HG02852 (cell line): ENCODE measurements around the gene MAST4.

Experiments used
- ATAC-seq: cut with Tn5 transposase; IDR thresholded peaks from one replicate; pipeline ENCODE4 v1.9.1; 2021; ENCODE audit warnings: mild to moderate bottlenecking, moderate library complexity; ENCODE audit not compliant: unreplicated experiment

MAST4 gene

DNA sequence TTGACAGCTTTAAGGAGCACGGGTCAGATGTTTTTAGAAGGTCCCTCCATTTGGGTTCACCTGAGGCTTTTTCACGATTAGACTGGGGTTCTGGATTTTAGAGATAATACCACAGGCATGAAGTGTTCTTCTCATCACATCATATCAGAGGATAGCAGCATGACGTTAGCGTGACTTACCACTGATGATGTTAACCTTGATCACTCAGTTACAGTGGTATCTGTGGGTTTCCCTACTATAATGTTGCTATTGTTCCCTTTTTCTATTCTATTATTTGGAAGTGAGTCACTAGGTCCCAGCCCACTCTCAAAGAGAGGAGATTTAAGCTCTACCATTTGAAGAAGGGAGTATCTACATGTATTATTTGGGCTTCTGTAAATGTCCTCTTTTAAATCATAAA lies 300.0 kb downstream of the MAST4 start:
- ATAC-seq: no peak

GRCh38 chr5:66897356-66897755 lies 301.2 kb downstream of the MAST4 start:
- ATAC-seq: no peak

GRCh38 chr5:66898241-66898995 lies 302.2 kb downstream of the MAST4 start:
- no peak for ATAC-seq

- no peak for ATAC-seq
Observed at GRCh38 chr5:66903218-66903617, 307.0 kb downstream of the MAST4 start.

DNA sequence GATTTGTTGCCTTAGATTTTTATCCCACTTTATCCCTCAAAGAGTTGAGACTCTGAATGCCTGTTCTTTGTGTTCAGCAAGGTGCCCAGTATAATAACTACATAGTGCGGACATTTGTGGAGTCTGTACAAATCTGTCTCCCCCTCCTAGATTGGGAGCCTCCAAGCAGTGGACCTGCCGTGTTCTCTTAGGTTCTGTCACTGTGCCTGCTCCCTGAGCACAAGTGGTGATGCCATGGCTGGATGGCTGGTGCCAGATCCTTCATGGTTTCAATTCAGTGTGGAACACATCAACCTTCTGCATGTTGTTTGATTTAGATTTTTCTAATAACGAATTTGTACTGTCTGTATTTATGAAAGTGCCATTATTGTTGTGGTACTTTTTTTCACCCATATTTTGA lies 307.5 kb downstream of the MAST4 start:
- no peak for ATAC-seq

DNA sequence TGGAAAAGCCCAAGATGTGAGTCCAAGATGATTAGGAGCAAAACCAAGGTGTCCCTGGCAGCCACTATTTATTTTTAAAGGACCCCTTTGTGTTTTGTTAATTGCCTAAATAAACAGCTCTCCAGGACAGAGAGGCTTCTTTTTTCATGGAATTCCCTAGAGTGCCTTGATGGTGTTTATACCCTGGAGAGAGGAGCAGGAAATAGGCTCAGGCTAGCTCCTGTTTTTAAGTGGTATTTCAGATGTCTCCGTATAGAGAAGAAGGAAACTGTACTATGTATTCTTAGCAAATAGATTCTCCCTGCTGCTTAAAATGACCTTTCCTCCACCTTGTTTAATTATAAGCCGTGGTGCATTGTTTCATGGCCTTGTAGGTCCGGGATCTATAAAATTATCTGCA lies 308.0 kb downstream of the MAST4 start:
- no peak for ATAC-seq

DNA sequence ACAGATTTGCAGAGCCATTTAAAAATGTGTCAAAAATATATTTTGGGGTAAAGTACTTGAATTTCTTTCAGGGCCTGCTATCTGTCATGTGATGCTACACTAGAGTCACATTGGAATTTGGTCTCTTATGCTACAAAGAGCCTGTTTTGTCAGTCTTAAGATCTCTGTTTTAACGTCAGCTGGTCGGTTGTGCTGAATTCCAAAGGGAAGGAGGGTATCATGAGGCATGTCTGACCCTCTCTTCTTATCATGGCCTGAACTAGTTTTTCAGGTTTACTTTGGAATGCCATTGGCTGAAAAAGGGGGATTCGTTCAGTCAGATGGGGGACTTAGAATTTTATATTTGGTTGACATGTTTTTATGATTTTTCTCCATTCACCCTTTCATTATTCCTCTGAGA lies 309.8 kb downstream of the MAST4 start:
- ATAC-seq: no peak

DNA sequence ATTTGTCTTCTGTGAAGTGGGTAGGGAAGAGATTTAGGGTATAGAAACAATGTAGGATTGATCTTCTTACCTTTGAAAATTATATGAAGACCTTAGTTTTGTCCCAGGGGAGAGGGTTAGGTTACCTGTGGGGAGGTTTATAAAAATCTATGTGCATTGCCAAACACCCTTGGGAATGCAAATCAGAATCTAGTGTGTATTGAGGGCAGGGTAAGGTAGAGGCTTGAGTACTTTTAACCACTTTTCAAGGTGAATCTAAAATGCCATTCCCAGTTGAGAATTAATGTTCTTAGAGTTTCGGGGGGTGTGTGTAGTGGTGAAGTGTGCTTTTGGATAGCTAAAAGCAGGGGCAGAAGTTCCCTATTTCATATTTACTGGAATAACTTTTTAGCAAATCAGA lies 312.0 kb downstream of the MAST4 start:
- no peak for ATAC-seq

DNA sequence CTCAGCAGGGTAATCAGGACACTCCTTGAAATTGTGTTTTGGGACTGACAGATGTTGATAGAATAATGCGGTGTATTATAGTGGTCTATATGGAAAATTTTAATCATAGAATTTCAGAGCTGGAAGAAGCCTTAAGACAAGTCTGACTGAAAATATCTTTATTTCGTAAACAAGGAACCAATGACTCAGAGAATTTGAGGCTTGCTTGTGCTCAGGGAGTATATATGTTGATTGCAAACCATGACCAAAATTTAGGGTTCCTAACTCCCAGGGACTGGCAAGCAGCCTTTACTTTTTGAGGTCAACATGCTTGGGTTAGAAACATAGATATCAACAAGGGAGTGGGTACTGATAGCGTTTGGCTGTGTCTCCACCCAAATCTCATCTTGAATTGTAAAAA lies 313.2 kb downstream of the MAST4 start:
- ATAC-seq: no peak

- ATAC-seq: no peak
Observed at GRCh38 chr5:66912787-66913186, 316.6 kb downstream of the MAST4 start.

GRCh38 chr5:66915531-66915930 lies 319.3 kb downstream of the MAST4 start:
- ATAC-seq: no peak

GRCh38 chr5:66922881-66923280 lies 326.7 kb downstream of the MAST4 start:
- no peak for ATAC-seq

DNA sequence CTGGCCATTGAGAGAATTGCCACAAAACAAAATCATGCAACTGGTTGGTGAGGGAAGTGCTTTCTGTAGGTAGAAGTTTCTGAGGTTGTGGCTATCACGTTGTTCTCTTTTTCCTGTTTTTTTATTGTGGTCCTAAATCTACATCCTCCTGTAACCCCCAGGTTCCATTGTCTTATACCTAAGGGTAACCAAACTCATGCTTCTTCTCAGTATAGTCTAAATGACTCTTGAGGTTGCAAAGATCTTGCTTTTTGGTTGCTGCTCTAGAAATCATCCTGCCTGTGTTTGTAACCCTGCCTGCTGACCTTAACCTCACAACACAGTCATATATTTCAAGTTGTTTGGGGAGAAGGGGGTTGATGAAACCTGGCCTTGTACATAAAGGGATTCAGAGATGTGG lies 327.3 kb downstream of the MAST4 start:
- no peak for ATAC-seq

- ATAC-seq: no peak
Observed at GRCh38 chr5:66923922-66924321, 327.7 kb downstream of the MAST4 start.

GRCh38 chr5:66927140-66927539 lies 330.9 kb downstream of the MAST4 start:
- ATAC-seq: no peak

- ATAC-seq: no peak
Observed at GRCh38 chr5:66929281-66929680, 333.1 kb downstream of the MAST4 start.

DNA sequence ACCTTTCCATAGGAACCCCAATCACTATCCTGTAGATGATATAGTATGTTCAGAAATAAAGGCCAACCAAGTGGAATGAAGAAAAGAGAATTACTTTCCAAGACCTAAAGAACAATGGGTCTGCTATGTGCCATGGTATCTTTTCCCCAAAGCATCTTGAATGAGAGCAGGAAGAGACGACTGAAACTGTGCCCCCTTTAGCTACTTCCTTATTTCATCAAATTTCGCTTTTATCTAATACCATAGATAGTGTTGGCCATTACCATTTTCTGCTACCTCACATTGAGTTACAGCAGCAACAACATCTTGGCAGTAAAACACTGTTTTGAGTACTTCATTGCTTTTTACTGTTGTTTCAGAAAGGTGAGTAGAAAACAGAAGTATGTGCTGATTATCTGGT lies 333.8 kb downstream of the MAST4 start:
- ATAC-seq: no peak

DNA sequence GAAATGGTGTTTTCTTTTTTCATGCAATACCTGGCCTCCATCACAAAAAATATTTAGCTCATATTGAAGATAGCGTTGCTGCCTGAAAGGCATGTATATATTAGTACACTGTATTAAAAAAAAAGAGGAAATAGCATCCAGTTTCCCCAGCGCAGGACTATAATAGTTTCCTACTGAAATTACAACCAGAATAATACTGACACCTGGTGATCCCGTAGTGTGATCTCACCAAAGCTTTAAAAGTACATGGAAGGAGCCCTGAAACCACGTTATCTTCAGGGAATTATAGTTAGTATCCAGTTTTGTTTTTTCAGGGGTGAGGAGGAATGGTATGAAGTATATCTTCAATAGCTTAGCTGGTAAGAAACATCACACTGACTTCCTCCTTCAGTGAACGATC lies 335.5 kb downstream of the MAST4 start:
- ATAC-seq: no peak

DNA sequence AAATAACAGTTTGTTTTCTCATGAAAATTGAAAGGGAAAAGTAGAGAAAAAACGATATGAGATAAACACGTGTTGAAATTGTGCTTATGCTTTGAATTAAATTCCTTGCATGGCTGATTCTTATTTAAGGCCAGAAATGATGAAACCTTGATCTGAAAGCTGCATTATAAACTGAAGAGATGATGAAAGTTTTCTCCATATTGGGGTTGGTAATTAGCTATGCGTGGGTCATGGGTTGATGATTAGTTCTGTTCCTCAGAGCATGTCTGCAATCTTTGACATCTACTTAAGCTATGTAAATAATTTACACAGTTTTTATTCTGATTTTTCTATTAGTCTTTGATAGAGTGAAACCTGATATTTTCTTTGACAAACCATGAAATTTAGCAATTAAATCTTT lies 336.3 kb downstream of the MAST4 start:
- no peak for ATAC-seq

DNA sequence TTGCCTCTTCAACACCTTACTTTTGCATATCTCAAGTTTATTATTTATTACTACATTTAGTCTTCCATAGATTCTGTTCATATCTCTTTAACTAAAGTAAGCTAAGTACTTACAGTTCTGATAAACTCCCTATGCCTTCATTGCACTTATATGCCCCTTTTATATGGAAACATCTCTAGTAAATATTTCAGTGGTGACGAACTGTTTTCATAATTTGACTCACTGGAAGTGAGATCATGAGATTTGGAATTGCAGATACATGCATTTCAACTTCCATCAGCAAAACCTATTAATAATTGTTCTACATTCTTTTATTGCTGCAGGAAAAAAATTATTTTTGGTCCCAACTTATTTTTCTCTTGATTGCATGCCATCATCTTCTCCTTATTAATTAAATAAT lies 336.9 kb downstream of the MAST4 start:
- no peak for ATAC-seq

- ATAC-seq: no peak
Observed at GRCh38 chr5:66939094-66939493, 342.9 kb downstream of the MAST4 start.

DNA sequence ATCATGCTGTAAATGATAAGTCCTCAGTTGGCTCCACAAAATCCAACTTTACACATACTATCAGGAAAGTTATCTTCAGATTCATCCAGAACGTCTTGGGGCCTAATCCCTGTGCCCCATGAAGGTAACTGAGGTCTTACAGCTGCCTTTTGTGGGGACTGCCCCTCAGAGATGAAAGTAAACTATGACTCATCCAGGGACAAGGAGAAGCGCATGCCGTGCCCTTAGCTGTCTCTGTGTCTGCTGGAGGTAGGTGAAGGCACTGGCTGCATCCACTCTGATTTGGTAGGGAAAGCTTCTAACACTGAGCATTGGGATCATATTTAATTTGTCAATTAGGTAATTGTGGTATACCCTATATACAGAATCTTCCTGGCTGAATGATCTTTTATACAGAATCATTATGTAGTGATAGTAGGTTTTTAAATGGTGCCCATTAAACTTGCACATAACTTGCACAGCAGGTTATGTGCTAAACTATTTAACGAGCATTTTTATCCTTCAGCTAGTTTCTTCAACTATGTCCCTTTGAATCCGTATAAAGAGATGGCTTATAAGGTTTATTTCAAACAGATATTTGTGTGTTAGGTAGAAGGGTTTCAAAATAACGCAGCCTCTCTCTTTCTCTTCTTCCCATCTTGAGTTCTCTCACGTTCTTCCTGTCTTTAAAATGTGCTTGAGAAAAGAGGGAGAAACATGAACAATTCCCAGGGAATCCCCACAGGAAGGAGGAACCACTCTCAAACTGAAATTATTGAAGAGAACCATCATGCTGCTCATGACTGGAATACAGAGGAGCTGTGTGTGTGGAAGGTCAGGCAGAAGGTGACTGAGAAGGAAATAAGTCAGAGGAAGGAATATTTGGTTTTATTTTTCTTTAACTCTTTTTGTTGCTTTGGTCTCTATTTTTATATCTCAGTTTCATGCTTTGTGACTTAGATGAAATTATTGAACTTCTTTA lies 349.5 kb downstream of the MAST4 start:
- peak; percentile 97 for ATAC-seq
